ENCODE data around the gene YJU2.

YJU2 gene

DNA sequence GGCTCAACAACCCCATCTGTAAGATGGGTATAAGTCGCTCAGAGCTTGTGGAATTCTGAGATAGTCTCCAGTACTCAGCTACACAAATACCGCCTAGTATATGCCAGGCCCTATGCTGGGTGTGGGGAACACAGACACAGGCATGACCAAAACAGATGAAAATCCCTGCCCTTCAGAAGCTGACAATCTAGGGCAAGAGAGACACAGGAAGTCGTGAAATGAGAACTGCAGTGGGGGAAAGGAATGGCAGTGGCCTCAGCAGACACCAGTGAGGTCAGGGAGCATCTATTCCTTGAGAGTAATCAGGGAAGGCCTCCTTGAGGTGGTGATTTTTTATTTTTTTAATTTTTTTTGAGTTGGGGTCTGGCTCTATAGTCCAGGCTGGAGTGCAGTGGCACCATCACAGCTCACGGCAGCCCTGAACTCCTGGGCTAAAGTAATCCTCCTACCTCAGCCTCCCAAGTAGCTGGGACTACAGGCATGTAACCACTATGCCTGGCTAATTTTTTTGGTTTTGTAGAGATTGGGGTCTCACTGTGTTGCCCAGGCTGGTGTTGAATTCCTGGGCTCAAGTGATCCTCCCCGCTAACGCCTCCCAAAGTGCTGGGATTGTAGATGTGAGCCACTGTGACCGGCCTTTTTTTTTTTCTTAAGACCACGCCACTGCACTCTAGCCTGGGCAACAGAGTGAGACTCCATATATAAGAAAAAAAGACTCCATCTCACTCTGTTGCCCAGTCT is 52.1 kb downstream of the YJU2 start:
- DNase-seq (ENCODE audit: low read depth, low spot score): no peak

DNA sequence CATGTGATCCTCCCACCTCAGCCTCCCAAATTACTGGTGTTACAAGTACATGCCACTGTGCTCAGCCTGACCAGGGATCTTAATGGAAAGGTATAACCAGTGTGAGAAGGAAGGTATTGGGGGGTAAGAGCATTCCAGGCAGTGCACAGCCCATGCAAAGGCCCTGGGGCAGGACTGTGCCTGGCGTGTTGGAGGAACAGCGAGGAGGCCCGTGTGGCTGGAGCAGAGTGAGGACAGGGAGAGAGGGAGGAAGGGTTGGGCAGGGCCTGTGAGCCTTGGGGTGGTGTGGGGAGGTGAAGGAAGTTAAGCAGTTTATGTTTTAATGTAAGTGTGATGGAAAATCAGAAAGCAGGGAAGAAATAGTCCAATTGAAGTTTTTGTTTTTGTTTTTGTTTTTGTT is 53.7 kb downstream of the YJU2 start:
- DNase-seq (ENCODE audit: low read depth, low spot score): no peak

DNA sequence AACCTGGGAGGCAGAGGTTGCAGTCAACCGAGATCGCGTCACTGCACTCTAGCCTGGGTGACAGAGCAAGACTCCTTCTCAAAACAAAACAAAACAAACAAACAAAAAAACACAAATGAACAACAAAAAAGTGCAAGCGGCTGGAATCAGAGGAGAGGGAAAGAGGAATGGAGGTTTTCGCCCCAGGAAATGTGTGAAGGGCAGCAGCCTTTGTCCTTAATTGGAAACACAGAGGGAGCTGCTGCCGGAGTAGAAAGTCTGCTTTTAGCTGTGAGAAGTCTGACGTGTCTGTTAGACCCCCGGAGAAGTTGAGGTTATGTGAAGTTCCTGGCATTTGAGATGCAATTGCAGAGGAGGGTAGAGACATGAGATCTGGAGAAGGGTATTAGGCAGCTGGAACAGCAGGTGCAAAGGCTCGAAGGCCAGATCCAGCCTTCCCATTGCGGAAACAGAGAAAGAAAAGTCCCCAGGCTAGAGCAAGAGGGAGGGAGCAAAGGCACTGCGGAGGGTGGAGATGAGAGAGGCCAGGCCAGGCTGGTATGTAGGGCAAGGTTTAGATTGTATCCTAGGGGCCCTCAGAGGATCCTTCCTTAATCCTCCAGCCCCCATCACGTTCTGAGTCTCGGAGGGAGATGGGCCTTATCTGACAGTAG is 54.8 kb downstream of the YJU2 start:
- no peak for DNase-seq (ENCODE audit: low read depth, low spot score)

DNA sequence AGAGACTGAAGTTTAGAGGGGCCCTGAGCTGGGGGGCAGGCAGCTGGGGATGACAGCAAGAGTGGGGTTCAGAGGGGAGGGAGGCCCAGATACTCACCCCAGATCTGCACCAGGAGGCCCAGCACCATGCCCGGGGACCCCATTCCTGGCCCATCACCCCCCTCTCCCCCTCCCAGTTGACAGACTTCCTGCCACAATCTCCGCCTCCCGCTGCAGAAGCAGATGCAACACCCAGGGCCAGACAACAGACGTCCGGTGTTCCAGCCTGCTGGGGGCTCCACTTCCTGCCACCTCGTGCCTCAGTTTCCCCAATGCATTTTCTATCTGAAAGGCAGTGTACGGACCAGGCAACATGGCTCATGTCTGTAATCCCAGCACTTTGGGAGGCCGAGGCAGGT is 55.4 kb downstream of the YJU2 start, which contains the start of gene TMIGD2:
TSS of gene TMIGD2 (minus strand) at position 147 of the 398 bp plus-strand sequence. CDS start at position 143, 4 bp downstream.
- no peak for DNase-seq (ENCODE audit: low read depth, low spot score)

DNA sequence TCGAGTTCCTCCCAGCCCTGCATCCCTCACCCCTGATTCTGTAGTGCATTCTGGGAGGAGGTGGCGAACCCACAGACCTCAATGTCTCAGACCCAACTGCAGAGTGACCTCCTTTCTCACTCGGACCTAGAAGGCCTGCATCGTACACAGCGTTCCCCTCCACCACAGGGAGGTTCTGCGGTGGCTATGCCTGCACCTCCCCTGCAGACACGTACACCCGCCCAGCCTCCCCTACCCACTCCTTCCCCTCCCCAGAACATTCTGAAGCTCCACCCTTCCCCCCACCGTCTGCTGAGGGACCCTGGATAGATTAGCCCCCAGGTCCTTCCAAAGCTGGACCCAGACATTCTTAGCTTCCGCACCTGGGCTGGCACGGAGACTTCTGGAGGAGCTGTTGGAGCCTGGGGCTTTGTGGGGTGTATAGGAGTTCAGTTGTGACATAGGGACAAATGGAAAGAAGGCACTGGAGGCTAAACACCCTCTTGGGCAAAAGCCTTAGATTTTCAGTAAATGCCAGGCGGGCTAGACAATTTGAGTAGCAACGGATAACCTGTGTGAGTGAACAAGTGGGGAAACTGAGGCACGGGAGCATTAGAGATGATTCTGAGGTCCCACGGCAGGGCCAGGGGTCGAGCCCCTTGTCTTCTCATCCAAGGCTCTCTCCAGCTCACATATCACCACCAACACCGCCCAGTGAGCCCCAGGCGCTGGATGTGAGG is 57.1 kb downstream of the YJU2 start:
- no peak for DNase-seq (ENCODE audit: low read depth, low spot score)

DNA sequence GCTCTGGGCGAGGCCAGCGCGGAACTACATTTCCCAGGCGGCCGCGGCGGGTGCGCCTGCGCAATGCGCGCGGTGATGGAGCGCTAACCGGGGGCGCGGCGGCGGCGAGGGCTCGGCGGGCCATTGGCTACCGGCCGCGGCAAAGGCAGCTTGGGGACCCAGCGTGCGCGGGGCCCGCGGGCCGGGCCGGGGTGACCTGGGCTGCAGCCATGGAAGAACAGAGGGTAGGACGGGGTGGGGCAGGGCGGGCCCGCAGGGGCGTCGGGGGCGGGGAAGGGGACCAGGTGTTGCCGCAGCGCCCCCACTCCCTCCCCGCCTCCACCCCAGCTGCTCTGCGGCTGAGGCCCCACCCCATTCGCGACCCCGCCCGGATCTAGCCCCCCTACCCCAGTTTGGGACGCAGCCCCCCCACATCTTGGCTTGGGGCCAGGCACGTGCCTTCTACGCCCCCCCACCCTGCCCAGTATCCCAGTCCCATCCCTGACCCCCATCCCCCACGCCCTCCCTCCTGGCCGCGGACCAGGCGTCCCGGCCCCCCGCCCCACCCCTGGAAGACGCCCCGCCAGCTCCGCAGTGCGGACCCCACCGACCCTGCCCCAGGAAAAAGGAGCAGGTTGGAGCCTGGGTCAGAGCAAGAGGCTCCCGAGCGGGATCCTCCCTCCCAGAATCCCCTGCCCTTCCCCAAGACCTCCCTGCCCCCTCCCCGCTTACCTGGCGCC is 57.8 kb downstream of the YJU2 start, which contains the start of gene FSD1:
TSS of gene FSD1 (plus strand) at position 61 of the 719 bp plus-strand sequence. CDS start at position 210, 149 bp downstream.
- peak; percentile 53 for DNase-seq (ENCODE audit: low read depth, low spot score)

DNA sequence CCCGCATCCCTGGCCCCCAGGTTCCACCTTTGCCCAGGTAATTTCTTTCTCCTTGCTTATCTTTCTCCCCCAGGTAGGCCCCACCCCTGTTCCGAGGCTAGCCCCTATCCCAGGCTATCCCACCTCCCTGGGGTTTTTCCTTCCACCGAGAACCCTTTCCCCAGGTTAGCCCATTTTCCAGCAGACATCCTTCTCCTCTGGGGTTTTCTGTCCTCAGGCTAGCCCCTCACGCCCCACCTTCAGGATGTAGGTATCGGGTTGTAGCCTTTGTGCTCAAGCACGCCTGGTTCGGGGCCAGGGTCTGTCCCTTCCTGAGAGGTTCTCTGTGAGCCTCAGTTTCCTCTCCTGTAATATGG is 58.4 kb downstream of the YJU2 start:
- DNase-seq (ENCODE audit: low read depth, low spot score): no peak

DNA sequence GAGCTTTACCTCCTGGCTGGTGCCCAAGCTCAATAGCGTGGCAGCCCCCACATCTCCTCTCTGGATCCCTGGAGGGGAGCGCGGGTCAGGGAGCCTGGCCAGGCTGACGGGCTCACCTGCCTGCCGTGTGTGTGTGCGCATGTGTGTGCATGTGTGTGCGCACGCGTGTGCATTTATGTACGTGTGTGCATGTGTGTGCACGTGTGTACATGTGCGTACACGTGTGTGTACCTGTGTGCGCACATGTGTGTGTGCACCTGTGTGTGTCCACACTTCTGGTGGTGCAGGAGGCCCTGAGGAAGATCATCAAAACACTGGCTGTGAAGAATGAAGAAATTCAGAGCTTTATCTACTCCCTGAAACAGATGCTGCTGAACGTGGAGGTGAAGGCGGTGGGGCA is 58.8 kb downstream of the YJU2 start:
- no peak for DNase-seq (ENCODE audit: low read depth, low spot score)

DNA sequence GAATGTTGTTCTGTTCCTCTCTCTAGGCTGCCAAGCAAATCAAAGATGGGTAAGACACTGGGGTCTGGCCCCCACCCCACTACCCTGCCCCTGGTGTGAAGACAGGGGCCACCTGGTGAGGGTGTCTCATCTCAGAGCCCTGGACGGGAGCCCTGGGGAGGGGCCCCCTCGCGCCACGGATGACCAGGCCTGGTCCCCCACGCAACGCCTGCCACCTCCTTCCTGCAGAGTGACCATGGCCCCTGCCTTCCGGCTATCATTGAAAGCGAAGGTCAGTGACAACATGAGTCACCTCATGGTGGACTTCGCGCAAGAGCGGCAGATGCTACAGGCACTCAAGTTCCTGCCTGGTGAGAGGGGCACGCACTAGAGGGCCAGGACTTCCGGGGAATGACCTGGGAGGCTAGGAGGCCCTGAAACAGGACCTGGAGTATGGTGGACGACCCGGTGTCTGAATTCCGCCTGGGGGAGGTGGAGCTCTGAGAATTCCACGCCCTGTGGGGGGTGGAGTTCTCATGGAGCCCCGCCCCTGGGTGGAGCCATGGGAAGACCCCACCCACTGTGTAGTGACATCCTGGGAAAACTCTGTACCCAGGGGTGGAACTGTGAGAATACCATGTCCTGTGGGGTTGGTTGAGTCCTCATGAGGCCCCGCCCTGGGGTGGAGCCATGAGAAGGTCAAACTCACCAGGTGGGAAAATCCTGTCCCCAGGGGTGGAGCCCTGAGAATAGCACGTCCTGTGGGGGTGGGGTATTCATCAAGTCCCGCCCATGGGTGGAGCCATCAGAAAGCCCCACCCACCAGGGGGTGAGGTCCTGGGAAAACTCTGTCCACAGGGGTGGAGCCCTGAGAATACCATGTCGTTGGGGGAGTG is 63.6 kb downstream of the YJU2 start:
- DNase-seq (ENCODE audit: low read depth, low spot score): no peak

DNA sequence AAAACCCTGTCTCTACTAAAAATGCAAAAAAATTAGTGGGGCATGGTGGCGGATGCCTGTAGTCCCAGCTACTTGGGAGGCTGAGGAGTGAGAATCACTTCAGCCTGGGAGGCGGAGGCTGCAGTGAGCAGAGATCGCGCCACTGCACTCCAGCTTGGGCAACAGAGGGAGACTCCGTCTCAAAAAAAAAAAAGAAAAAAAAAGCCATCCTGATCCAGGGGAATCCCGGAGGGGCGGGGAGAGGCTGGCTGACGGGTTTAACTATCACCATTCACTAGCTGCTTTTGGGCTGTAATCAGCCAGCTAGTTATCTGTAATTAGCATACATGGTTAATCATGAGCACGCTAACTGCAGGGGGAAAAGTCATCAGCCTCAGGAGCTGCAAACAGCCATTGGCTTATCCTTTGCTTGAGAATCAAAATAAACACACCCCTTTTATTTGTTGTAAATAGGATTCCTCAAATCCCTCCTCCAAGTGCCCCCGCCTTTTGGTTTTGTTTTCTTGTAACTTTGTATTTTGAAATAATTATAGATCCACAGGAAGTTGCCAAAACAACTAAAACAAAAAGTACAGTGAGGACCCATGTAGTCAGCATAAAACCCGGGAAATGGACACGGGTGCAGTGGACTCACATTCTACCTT is 67.1 kb downstream of the YJU2 start:
- DNase-seq (ENCODE audit: low read depth, low spot score): no peak

DNA sequence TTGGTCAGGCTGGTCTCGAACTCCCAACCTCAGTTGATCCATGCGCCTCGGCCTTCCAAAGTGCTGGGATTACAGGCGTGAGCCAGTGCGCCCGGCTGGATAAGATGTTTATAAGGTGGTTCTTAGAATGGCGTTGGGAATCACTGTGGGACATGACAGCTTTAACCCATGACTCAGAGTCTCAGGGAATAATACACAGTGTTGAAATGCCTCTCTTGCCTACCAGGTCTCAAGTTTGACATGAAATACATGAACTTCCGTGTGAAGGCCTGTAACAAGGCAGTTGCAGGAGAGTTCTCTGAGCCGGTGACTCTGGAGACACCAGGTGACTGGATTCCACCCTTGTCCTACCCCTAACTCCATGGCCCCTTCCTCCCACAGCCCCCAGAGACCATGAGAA is 70.1 kb downstream of the YJU2 start:
- no peak for DNase-seq (ENCODE audit: low read depth, low spot score)

DNA sequence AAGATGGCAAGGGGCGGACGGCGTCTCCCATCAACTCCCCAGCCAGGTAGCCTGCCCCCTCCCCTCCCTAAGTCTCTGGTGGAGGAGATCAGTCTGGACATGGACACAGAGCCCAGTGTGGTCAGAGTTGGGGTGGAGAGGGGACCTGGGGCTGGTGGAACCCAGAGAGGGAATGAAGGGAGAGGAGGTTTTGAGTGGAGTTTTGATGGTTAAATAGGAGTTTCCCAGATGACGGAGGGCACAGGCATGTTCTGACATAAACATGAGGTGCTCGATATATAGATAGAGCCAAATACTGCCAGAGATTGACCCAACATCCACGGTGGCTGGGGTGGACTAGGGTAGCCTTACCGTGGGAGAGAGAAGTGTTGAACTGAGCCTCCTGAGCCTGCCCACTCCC is 71.6 kb downstream of the YJU2 start:
- DNase-seq (ENCODE audit: low read depth, low spot score): no peak
